Cerebellar nuclear complex (tissue), 1 donor: Measurements from ENCODE around the gene ATP6V1A.
A peak's percentile ranks its signal among the peaks of the same experiment; 100 is the strongest.

Experiments used
- DNase-seq, 2 experiments: peaks; one replicate each; lab custom pipeline; 2025; lab: John Stamatoyannopoulos, UW

Gene ATP6V1A

GRCh38 chr3:113746548-113747282 lies at the start of gene ATP6V1A:
Gene ATP6V1A (plus strand): TSS chr3:113747035. CDS start chr3:113778754, 31,719 bp downstream.
- DNase-seq: peak; percentile 20 to 94

DNA sequence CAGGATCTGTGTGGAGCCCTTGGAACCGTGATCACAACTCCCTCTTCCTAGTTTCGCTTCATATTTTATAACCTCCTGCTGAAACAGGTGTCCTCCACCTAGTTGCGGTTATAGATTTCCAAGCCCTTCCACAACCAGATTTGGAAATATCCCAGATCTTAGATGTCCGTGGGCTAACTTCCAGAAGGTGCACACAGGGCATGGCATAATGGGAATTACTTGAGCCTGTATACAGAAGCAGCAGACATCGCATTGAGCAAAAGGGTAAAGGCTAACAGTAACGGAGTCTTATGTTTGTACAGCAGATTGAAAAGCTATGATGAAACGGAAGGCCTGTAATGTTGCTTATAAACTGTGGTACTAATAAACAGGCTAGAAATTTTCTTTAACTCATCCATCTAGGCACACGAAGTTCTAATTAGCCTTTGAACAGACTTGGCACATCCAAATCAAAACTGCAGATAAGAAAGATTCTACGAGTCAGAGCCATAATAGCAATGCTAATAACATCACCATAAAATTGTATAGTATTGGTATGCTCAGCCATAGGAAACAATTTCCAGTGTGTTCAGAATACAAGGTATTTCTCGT lies 49.2 kb upstream of the ATP6V1A start:
- DNase-seq: no peak

GRCh38 chr3:113698213-113698742 lies 48.6 kb upstream of the ATP6V1A start:
- DNase-seq: no peak

- DNase-seq: no peak
These were observed 47.9 kb upstream of the ATP6V1A start for GRCh38 chr3:113698956-113699355.

GRCh38 chr3:113707835-113708234 lies 39.0 kb upstream of the ATP6V1A start:
- DNase-seq: no peak

GRCh38 chr3:113712129-113712528 lies 34.7 kb upstream of the ATP6V1A start:
- no peak for DNase-seq

DNA sequence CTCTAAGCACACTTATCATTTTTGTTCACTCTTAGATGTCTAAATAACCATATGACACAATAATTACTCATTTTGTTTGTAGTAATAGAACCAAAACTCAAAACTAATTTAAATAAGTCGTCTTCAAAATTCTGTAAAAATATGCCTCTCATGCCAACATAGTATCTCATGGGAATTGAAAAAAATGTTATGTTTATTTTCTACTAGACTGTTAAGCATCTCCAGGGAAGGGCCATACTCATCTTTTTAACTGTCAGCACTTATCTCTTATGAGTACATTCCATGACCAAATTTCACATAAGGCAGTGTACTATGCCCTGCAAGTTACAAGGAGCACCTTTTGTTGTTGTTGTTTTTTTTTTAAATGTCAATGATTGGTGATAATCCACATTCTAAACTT lies 32.1 kb upstream of the ATP6V1A start:
- DNase-seq: no peak

- no peak for DNase-seq
These were observed 29.5 kb upstream of the ATP6V1A start for GRCh38 chr3:113717308-113717707.

GRCh38 chr3:113717818-113718217 lies 29.0 kb upstream of the ATP6V1A start:
- no peak for DNase-seq

GRCh38 chr3:113719294-113719693 lies 27.5 kb upstream of the ATP6V1A start:
- no peak for DNase-seq

GRCh38 chr3:113719758-113720157 lies 27.1 kb upstream of the ATP6V1A start:
- DNase-seq: no peak

DNA sequence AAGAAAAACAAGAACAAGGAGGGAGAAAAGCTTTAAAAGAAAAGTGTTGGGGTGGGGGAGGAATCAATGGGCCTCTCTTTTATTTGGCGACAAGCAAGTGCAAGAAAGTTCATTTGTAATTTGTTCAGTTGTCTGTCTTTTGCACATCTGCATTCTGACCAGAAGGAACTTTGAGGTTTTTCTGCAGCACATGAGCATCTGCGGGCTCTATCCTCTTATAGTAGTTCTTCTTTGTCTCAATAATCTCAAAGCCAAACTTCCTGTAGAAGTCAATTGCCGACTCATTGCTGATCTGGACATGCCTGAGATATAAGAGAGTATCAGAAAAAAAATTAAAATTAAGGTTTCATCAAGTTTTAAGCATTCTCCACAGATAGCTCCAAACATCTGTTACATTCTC lies 25.2 kb upstream of the ATP6V1A start:
- no peak for DNase-seq

GRCh38 chr3:113728661-113729060 lies 18.2 kb upstream of the ATP6V1A start:
- no peak for DNase-seq

- no peak for DNase-seq
These were observed 16.3 kb upstream of the ATP6V1A start for GRCh38 chr3:113730550-113730949.

GRCh38 chr3:113731694-113732093 lies 15.1 kb upstream of the ATP6V1A start:
- no peak for DNase-seq

DNA sequence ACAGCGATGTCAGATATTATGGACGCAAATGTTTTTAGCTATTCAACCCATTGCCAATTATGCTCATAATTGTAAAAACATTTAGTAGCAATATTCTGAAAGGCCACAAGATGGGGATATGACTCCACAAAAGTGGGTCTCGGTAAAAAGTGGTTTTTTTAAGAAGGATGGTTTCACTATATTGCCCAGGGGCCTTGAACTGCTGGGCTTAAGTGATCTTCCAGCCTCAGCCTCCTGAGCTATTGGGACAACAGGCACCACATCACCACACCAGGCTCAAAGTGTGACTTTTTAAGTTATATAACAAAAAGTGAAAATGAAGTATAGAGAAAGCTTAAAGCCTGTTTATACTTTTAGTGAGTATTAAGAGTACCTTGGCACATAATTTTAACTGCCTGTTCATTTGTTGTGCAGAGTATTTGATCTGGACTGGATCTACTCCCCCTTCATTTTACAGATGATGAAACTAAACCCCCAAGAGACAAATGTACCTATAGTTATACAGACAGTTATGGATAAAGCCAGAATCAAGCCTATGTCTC lies 10.2 kb upstream of the ATP6V1A start:
- peak in 1 of 2 experiments; percentile 8 for DNase-seq

- DNase-seq: no peak
These were observed 5.7 kb upstream of the ATP6V1A start for GRCh38 chr3:113741086-113741485.

GRCh38 chr3:113741620-113742019 lies 5.2 kb upstream of the ATP6V1A start:
- no peak for DNase-seq

- no peak for DNase-seq
These were observed 3.7 kb upstream of the ATP6V1A start for GRCh38 chr3:113743006-113743630.

DNA sequence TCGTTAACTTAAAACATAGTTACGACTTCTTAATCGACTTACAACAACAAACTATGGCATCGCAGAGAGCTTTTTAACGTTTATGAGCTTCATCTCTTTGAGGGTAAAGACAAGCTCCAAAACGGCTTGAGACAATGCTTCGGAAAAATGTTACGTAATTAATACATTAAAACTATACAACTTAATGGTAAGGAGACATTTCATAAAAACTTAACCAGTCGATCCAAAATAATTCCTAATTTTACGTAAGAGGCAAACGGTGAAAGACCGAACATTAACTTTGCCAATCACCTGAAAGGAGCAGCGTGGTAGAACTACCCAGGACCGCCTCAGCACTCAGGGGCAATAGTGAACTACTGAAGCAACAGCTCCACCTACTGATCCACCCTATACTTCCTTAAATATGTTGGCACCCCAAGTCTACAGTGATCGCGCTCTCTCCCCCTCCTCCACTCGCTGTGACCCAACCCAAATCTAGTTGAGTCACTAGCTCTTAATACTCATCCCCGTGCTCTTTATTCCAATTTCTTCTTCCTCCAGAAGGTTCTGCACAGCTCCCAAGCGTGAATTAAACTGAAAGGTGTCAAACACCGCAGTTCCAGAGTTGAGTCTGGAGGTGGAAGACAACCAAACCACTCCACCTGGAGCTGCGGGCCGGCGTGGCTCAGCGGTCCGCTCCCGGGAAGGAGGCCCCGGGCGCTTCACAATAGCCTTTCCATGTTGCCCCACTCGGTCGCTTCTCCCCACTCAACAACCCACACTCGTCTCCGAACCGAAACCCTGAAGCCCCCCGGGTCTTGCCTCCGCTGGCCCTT lies 1.7 kb upstream of the ATP6V1A start:
- no peak for DNase-seq

DNA sequence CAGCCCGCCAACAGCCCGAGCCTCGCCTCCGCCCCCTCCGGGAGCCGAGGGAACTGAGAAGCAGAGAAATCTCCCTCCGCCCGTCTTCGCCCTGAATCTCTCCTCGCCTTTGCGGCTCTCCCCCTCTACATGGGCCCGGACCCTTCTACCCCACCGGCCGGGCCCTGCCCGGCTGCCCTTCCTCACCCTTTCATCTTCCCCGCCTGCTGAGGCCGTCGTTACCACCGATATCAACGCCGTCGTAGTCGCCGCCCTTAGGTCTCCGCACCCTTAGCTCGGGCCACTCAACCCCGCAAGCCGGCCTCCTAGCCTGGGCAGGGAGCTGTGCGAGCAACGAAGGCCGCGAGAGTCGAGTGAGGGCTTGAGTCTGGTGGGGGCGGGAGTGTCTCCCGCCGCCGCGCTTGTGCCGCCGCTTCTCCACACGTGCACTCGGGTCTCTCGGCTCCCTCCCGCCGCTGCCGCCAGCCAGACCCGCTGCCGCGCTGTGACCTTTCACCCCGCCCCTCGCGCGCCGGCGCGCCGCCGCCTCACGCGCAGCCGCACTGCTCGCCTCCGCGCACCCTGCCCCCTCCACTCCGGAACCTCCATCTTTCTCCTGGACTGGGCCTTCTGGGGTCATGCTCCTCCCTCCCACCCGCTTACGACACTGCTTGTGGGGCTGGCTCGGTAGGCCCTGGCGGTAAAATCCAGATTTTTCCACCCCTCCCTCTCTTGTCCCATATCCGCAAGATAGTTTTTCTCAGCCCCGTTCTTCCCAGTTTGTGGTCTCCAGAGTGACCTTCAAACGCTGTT lies 883 bp upstream of the ATP6V1A start, which contains the start of gene NAA50:
Gene NAA50 (minus strand): TSS at position 494 of the 792 bp plus-strand sequence. CDS start 300 bp downstream, at position 194.
- peak; percentile 39 to 59 for DNase-seq
